GM19240 (cell line): Measurements from ENCODE around the gene CCL19.
A peak's percentile ranks its signal among the peaks of the same experiment; 100 is the strongest.
"Not testable (repeated sequence)": the region's sequence is repeated elsewhere in the genome, so short reads cannot be mapped to it uniquely, and the experiment has no call there.

Experiments
- DNase-seq: peaks from one replicate; pipeline ENCODE4 v3.0.0; 2011; ENCODE audit warnings: low spot score; ENCODE audit not compliant: insufficient read length

The CCL19 gene

DNA sequence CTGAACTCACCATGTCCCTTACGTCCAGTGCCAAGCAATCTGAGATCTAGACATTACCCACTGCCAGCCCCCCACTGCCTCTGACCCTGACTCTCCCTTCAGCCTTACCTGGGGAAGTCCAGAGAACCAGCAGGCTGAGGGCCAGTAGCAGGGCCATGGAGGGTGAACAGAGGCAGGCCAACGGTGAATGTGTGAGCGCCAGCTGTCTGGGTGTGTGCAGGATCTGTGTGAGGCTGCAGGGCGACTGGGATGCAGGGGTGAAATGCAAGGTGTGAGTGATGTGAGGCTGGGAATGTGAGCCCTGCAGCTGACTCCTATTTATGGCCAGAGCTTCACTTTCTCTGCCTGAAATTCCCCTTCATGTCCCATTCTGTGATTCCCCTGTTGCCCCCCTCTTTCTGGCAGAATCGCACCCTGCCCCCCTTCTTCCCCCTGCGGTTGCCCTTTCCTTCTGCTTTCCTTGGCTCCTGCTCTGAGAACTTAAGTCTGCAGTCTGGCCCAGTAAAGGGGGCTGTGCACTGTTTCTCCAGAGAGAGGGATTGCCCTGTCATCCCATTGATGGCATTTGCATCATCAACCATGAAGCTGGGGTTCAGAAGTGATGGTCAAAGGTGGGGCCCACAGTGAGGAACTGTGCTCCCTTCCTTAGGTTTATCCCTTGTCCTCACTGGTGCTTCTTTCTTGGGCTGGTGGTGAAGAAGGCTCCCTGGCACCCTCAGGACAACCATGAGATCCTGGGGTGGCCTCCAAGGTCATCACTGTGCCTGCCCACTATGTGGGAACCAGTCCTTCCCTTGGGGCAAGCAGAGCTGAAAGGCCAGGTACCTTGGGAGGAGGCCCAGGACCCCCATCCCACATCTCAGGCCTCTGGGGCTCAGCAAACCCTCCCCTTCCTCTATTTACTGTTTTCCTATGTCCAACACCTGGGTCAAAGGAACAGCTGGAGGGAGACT is at the start of gene CCL19:
Gene CCL19, minus strand, starts transcription at position 294 of the 953 bp plus-strand sequence. Its CDS starts 137 bp downstream, at position 157.
- DNase-seq, result no peak

DNA sequence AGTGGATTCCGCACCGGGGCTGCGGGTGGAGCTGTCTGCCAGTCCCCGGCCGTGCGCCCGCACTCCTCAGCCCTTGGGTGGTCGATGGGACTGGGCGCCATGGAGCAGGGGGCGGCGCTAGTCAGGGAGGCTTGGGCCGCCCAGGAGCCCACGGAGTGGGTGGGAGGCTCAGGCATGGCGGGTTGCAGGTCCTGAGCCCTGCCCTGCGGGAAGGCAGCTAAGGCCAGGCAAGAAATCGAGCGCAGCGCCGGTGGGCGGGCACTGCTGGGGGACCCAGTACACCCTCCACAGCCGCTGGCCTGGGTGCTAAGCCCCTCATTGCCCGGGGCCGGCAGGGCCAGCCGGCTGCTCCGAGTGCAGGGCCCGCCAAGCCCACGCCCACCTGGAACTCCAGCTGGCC is 49.1 kb upstream of the CCL19 start:
- DNase-seq, result not testable (repeated sequence)

GRCh38 chr9:34737677-34738260 is 46.7 kb upstream of the CCL19 start:
- DNase-seq, result no peak

- no peak for DNase-seq
Measured at GRCh38 chr9:34734720-34735119, 43.6 kb upstream of the CCL19 start.

- no peak for DNase-seq
Measured at GRCh38 chr9:34732886-34733285, 41.8 kb upstream of the CCL19 start.

DNA sequence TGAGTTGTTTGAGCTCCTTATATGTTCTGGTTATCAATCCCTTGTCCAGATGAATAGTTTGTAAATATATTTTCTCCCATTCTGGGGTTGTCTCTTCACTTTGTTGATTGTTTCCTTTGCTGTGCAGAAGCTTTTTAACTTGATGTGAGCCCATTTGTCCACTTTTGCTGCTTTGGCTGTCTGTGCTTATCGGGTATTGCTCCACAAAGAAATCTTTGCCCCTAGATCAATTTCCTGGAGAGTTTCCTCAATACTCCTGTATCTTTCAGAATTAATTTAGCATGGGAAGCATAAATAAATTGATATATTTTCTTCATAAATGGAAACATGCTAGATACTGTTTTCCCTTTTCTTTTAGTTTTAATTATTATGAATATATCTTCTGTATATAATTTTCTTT is 41.4 kb upstream of the CCL19 start:
- DNase-seq, result no peak

DNA sequence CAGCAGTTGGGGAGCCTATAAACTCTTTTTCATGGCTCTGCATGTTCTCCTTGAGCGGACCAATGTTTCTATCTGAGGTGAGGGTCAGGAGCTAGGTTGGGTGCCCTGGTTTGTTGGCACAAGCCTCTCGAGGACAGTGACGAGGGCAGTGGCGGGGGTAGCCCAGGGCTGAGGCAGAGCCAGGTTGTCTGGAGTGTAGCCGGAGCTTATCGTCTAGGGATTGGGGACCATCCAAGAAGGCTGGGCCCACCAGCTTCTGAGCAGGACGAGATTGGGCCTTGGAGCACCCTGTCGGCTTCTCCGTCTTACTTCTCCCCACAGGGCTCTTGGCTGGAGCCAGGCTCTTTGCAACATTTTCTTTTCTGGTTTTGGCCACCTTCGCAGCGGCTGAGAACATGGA is 32.1 kb upstream of the CCL19 start:
- DNase-seq, result no peak

DNA sequence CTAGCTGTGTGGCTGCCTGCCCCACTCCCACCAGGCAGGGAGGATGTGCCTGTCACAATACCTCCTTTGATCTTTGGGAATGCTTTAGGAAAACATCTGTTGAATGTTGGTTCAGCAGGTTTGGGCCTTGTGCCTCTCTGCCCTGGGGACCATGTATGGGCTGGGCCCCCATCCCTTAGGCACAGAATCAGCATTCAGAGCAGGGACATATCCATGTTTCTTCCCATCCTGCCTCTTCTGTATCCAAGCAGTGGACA is 28.6 kb upstream of the CCL19 start:
- DNase-seq, result not testable (repeated sequence)

DNA sequence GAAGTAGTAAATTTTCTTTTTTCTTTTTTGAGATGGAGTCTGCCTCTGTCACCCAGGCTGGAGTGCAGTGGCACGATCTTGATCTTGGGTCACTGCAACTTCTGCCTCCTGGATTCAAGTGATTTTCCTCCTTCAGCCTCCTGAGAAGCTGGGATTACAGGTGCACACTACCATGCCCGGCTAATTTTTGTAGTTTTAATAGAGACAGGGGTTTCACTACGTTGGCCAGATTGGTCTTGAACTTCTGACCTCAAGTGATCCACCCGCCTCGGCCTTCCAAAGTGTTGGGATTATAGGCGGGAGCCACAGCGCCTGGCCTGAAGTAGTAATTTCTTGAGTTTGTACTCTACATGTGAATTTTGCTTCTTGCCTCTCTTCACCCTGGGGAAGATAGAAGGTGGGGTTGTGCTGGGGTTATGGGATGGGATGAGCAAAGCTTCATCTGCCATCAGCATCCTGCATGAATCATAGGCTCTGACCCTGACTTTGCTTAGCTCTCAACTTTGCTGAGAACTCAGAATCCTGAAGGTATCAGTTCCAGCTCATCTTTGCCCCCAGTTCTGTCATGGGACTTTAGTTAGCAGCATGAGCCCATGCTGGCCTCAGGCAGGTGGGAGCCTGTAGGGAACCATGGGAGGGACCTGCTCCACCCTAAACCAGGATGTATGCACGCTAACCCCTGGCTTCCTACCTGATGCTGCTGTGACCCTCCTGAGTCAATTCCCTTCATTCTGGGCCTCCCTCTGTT is 28.1 kb upstream of the CCL19 start:
- DNase-seq, result no peak

GRCh38 chr9:34717996-34718614 is 27.0 kb upstream of the CCL19 start:
- no peak for DNase-seq

DNA sequence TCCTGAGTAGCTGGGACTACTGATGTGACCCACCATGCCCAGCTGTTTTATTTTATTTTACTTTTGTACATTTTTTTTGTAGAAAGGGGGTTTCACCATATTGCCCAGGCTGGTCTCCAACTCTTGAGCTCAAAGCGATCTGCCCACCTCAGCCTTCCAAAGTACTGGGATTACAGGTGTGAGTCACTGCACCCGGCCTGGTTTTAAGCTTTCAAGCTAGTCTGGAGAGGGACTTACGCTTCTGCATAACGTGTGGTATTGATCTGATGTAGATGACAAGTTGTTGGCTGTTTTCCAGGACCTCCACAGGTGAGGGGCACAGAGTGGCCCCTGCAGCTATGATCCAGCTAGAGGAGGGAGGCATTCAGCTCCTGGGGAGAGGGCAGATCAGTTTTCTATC is 25.6 kb upstream of the CCL19 start:
- DNase-seq, result no peak

GRCh38 chr9:34715639-34716215 is 24.7 kb upstream of the CCL19 start:
- DNase-seq, result no peak

DNA sequence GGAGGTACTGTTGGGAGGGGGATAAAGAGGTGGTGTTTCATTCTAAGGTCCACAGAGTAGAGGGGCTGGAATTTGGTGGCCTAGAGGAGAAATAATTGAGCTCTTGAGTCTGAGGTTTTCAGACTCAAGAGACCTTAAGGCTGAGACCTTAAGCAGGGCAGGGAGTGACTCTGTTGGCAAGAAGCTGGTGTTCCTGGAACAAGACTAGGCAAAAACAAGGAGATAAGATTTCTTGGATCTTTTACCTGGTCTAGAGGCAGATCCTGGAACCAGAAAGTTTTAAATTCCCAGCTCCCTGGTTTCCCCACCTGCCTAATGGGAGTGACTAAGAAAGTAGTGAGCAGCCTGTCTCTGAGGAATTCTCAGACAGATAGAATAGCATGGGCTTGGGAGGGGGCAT is 22.9 kb upstream of the CCL19 start:
- no peak for DNase-seq

DNA sequence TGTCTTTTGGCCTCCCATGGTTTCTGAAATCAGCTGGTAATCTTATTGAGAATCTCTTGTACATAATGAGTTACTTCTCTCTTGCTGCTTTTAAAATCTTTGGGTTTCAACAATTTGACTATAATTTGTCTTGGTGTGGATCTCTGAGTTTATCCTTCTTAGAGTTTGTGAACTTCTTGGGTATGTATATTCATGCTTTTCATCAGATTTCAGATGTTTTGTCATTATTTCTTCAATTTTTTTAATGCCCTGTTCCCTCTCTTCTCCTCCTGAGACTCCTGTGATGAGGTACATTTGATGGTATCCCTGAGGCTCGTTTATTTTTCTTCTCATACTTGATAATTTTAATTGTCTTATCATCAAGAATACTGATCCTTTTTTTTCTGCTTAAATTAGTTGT is 21.1 kb upstream of the CCL19 start:
- no peak for DNase-seq

DNA sequence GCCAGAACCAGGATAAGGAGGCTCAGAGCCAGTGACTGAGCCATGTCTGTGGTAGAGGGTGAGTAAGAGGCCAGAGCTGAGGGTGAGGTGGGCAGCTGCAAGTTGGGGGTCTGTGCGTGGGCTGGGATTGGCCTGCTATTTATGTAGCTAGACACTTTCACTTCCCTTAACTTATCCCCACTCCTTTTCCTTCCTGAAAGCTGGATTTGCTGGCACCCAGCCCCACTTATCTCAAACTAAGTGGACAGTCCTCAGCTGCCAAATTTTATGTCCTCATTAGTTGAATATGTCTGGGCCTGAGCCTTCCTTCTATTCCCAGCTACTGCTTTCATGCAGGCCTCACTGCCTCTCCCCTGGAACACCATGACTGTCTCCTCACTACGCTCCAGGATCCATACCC is 18.9 kb upstream of the CCL19 start, which contains the start of gene CCL21:
Gene CCL21, minus strand, starts transcription at position 114 of the 400 bp plus-strand sequence. Its CDS starts 70 bp downstream, at position 44.
- DNase-seq, result no peak

GRCh38 chr9:34709196-34709978 is 18.3 kb upstream of the CCL19 start:
- DNase-seq, result no peak

DNA sequence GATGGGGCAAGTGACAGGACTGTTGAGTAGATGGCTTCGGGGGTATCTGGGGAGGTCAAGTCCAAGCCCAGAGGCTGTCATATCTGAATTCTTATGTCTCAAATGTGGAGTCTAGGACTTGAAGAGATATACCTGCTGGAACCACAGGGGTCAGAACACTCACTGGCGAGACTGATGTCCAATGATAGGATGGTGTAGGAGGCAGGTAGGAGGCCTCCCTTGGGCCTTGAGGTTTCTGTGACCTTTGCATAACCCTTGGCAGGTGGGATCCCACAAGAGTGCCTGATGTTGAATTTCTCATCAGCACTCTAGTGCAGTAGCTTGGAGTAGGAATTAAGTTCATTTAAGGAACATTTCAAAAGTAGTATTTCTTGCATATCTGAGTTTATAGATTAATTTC is 16.1 kb upstream of the CCL19 start:
- no peak for DNase-seq

DNA sequence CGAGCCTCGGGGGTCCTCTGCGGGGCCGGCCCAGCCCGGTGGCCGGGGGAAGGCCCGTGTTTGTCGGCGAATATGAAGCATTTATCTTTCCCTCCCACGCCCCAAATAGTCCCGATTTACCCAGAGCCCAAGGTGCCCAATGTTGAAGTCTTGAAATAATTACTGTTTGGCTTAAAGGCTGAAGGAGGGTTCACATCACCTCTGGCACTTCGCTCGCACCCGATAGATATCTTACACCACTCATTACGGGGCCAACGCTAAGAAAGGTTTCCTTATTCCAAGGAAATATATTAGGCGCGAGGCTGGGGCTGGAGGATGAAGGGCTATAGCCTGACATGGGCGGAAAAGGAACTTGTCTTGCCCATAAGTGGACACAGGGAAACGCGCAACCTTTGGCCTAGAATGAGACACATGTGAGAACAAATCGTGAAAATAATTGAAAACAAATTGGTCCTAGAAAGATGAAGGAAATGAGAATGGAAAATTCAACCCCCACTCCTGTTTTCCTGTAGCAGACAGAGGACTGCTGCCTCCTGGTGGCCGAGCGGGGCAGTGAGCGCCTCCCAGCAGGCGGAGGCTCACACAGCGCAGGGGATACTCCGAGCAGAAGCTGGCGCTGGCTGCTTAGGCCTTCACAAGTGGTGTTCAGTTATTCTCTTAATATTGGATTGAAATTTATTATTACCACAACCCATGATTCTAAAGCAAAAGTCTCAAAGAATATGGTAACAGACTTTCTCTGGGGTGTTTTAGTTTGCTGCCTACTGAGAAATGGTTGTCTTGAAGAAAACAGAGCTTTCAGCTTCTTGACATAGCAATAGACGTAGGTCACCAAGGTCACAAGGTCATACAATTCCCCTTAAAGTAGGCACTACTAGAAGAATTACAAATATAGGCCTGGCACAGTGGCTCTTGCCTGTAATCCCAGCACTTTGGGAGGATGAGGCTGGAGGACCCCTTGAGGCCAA is 11.0 kb upstream of the CCL19 start:
- peak; percentile 60 for DNase-seq

GRCh38 chr9:34701023-34701768 is 10.1 kb upstream of the CCL19 start:
- DNase-seq, result peak; percentile 45
